ENCODE measurements around the gene RXFP4.

Gene RXFP4

DNA sequence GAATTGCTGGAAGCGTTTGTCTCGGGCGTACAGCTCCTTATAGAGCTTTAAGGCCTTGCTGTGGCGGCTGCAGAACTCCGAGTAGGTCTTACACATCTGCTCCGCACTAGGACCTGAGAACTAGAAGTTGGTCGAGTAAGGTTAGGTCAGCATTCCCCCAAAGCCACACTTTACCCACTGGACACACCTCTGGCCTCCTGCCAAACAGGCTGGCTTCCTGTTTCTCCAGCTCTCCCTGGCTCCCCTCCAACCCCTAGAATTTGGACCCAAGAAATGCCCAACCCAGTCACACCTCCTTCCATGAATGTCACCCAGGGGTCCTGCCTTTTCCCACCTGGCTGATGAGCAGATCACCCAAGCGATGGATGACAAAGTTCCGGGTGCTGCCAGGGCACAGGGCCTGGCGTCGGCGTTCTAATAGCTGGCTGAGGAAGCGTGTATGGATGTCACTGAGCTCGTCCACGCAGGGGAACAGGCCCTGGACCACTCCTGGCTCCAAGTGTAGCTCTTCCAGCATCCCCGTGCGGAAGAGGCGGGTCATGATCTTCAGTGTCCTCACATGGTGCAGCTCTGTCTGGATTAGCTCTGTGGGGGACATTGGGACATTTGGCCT, 21.3 kb downstream of the RXFP4 start:
- no peak for DNase-seq

GRCh38 chr1:155964193-155964592, 22.8 kb downstream of the RXFP4 start:
- no peak for DNase-seq

- DNase-seq, result no peak
These were observed 24.7 kb downstream of the RXFP4 start for GRCh38 chr1:155966135-155966534.

DNA sequence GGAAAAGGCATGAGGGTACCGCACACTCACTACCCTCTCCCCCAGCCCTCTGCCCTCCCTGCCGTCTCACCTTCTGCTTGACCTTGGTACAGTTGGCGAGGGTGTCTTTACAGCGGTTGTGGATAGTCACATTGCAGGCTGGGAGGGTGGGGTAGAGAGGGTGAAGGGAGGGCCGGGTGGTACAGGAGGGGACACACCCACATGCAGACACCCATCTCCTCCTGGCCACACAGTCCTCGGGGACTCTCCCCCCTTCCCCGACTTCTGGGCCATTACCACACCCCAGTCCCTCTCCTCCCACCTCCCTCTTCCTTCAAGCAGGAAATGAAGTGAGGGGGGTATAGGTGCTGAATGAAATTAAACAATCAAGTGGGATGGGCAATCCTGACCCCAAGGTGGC, 25.3 kb downstream of the RXFP4 start:
- no peak for DNase-seq

DNA sequence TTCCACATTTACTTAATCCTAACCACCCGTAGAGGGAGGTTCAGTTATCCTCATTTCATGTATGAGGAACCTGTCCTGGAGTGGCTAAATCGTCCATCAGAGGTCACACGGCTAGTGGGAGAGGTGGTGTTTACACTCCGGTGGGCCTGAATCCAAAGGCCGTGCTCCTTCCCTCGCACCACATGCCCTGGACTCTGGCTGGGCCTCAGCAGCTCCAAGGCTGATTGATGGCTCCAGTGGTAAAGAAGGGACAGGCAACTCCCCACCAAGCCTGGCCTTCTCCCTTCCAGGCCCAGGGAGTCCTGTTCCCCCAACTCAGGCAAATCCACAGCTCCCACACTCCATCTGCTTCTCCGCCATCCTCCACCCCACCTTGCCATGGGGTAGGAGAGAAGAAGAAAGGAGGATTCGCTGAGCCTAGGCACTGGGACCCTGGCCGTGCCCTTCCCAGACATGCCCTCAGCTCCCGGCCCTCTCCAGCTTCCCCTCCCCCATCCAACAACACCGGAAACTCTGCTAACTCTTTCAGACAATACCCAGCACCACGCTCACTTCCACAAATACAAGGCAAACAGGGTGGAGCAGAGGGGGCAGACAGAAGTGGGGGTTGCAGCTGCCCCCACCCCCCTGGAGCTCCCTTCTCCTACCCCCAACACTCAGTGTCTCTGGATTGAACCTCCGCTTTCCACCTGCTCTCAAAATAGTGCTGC, 26.1 kb downstream of the RXFP4 start:
- DNase-seq, result peak; percentile 35

DNA sequence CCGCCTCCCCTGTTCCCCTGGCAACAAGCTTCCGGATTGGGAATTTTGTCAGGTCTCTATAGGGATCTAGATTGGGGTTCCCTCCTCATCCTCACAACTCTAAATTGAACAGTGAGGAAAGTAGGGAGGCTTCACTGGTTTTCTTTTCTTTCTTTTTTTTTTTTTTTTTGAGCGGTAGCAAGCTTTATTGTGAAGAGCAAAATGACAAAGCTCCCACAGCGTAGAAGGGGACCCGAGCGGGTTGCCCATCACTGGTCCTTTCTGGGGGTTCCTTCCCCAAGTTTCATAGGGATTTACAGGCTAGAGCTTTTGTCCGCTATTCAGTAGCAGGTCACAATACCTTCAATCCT, 26.6 kb downstream of the RXFP4 start:
- DNase-seq, result no peak

DNA sequence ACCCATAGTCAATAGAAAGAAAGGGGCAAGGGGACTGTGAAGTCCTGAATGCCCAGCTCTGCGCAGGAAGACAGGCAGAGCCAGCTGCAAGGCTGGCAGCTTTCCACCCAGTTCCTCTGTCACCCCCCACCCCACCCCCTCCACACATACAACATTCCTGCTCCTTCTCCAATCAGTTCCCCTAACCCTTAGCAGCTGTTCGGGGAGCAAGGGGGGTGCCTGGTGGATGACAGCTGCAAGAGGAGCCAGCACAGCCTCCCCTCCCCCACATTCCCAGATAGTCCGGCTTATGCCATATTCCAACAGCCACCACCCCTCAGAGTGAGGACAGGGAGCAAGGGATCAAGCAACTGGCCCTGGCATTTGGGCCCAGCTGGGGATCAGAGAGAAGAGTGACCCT, 27.2 kb downstream of the RXFP4 start:
- no peak for DNase-seq

DNA sequence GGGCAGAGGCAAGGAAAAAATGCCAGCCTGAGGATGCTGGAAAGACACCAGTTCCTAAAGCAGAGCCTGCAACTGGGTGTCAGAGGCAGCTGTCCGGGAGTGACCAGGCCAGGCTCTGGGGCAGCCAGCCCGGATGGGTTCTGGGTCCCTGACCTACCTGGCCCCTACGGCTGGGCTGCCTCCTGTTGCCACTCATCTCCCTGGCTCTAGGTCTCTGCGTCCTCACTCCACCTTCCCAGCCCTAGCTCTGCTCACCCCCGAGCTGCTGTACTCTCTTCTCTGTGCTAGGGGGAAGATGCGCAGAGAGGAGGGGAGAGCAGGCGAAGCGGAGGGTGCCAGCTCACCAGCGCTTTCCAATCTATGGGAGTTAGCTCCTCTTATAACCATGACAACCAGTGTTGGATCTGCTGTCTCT, 27.9 kb downstream of the RXFP4 start:
- no peak for DNase-seq

GRCh38 chr1:155970531-155971167, 29.2 kb downstream of the RXFP4 start:
- peak; percentile 29 for DNase-seq

- DNase-seq, result no peak
These were observed 30.7 kb downstream of the RXFP4 start for GRCh38 chr1:155971910-155972809.

DNA sequence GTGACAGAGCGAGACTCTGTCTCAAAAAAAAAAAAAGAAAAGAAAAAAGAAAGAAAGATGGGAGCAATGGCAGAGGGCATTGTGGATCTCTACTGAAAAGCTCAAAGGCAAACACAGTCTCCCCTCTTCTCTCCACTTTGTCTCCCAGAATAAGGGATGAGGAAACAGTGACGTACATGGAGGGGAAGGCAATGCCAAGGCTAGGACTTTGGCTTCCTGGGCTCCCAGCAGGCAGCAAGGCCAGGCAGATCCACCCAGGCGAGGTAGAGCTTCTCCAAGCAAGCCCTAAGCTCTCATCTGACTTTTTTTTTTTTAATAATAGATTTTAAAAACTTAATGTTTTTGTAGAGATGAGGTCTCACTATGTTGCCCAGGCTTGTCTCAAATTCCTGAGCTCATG, 32.3 kb downstream of the RXFP4 start:
- no peak for DNase-seq

DNA sequence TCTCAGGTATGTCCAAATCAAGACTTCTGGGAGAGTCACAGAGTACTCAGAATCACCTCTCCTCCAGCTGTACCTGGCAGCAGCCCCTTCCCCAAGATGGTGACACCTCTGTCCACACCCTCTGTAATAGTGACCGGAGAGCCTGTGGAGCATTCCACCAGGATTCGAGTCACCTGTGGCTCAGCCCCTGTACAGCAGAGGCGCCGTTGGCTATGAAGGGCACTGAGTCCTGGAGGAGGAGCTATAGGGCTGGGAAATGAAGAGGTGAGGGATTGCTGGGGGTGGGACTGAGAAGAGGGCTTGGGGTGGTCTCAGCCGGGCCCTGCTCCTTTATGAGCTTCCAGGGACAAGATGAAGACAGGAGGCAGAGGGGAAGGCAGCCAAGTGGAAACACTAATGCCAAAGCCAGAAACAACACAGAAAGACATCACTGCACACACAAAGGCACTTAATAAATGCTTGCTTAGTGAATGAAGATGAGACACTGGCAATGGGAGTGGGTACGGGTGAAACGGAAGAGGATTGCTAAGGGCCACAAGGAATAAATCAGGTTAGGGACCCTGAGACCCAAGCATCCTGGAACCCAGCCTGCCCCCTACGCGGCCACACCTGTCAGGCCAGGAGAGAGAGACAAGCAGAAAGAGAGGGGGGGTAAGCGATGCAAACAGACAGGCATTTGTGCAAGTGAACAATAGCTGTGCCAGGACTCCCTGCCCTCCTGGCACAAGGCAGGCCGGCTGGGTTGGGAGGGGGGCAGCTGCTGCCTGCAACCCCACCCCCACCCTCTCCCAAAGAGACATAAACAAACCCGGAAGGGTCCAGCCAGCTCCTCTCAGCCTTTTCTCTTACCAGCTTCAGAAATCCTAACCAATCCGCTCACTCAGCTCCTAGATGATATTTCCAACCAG, 33.0 kb downstream of the RXFP4 start:
- no peak for DNase-seq

GRCh38 chr1:155975375-155976061, 34.1 kb downstream of the RXFP4 start:
- DNase-seq, result no peak

DNA sequence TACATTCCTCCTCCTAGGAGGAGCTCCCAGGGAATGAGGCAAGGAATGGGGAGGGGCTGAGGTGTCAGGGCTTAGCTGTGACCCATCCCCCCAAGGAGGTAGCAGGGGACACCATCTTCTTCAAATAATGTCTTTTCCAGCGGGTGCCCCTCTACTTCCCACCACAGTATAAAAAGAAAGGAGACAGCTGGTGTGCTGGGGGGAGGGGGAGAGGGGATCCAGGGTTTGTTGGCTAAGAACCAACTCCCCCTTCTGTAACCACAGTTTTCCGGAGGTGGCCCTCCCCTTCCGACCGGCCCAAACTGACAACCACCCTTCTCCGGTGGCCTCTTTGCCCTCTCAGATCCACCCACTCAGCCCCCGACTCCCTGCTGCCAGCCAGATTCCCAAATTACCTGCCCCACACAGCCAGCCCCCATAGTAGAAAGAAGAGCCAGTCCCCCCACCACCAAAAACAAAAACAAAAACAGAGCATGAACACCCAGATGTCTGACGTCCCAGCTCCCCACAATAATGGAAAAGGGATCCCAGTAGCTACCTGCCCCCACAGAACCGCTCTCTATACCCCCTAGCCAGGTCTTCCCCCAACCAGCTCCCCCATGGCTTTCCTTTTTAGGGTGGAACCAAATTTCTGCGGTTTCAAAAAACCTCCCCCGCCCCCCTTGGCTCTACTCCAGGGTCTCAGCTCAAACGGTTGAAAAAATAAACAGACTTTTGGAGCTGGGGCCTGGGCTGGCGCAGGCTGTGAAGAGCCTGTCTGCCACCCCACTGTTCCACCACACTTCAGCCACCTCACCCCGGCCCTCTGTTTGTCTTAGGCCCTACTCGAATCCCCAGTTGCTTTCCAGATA, 34.8 kb downstream of the RXFP4 start:
- peak; percentile 73 for DNase-seq

- DNase-seq, result no peak
These were observed 35.7 kb downstream of the RXFP4 start for GRCh38 chr1:155976913-155977689.

- peak; percentile 52 for DNase-seq
These were observed 36.4 kb downstream of the RXFP4 start for GRCh38 chr1:155977690-155978324.

- DNase-seq, result peak; percentile 77
These were observed 37.0 kb downstream of the RXFP4 start, which contains the start of gene ARHGEF2 for GRCh38 chr1:155978325-155978972. Gene ARHGEF2 (minus strand): TSS chr1:155978547. CDS start chr1:155978427, 120 bp downstream.

DNA sequence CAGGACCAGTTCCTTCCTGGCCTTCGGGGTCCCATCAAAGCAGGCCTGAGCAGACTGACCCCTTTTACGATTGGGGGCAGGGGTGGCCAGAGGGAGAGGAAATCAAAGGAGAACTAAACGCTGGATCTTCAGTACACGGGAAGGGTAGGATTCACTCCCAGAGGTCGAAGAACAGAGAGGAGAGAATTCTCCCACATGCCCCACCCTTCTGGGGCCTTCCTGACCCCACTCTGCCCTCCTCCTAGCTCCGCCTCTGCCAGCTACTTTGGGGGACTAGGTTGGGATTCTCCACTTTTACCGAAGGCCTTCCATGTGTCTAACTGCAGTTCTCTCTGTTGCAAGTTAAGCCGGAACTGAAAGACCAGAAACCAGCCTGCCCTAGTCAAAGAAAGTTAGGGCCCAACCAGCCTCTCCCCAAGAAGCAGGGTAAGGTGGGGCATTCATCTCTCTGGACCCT, 37.6 kb downstream of the RXFP4 start:
- no peak for DNase-seq
